K562 (cell line): Measurements from ENCODE around the gene PAX8. TPM values are rescaled to one million over a fixed set of nuclear protein-coding genes. Genes with fewer than 3 reads are reported as not detected.

ENCODE experiments used
- ATAC-seq: fragments of 200-7000 bp; cut with Tn5 transposase; 3 replicates; pipeline ENCODE4 v1.9.1; 2020; ENCODE audit warnings: moderate library complexity
- BruUV-seq: library from RNA; stranded (reverse); fragments of 400-500 nt; replicated peaks from 2 replicates; lab custom pipeline; 2021; lab: Mats Ljungman, UMichigan
- CTCF ChIA-PET: fragments of 300-600 bp; formaldehyde crosslinking; extraction: SDS; loops from one replicate; lab custom pipeline; 2021; ENCODE audit warnings: low intra/inter-chr PET ratio; lab: Yijun Ruan, JAX
- POLR2A ChIA-PET: fragments of 300-600, 350-650 bp; sonication (Branson Sonifier 250); formaldehyde crosslinking; extraction: SDS; loops from one replicate; lab custom pipeline; 2021; ENCODE audit warnings: antibody characterized with exemption, inconsistent platforms; lab: Yijun Ruan, JAX
- DNase-seq, 4 experiments: peaks; one replicate each; pipeline versions ENCODE4 v3.0.0 to v3.0.0-alpha.2; 2011 to 2018; ENCODE audit warnings: low spot score in 3 of 4, mixed read lengths in 3 of 4; ENCODE audit errors: extremely low read depth in 1 of 4
- FAIRE-seq: peaks from 2 replicates; lab custom pipeline; 2011; peaks lifted over from hg19 to GRCh38; lab: Jason Lieb, UNC
- H2AFZ ChIP-seq: 2 replicates; pipeline ENCODE4 v1.6.0; 2011; ENCODE audit warnings: low read depth, low read length, control low read depth, inconsistent platforms
- H3K27ac ChIP-seq: fragments of 200-600 bp; 3 replicates; pipeline ENCODE4 v1.8.0; 2011; ENCODE audit warnings: low read depth, mild to moderate bottlenecking, control low read depth, inconsistent platforms, low read length, moderate library complexity, mixed read lengths; ENCODE audit errors: extremely low read depth
- H3K27me3 ChIP-seq, 2 experiments: fragments of 300-600 bp in 1 of 2; 2 replicates in 1 of 2; 3 replicates in 1 of 2; pipeline versions ENCODE4 v1.6.0 to v1.8.0; 2011; ENCODE audit warnings: inconsistent platforms in 2 of 2, low read length in 2 of 2, mild to moderate bottlenecking in 1 of 2, mixed read lengths in 1 of 2, moderate library complexity in 1 of 2; ENCODE audit not compliant: control insufficient read depth in 2 of 2, insufficient read depth in 2 of 2
- H3K36me3 ChIP-seq: fragments of 300-600 bp; 3 replicates; pipeline ENCODE4 v1.8.0; 2011; ENCODE audit warnings: mild to moderate bottlenecking, low read length, inconsistent platforms; ENCODE audit not compliant: control insufficient read depth, insufficient read depth
- H3K4me1 ChIP-seq, 2 experiments: fragments of 200-600 bp in 1 of 2; replicated peaks in 1 of 2; 2 replicates in 1 of 2; 3 replicates in 1 of 2; pipeline versions ENCODE4 v1.5.1 to v1.8.0; 2011; ENCODE audit warnings: inconsistent platforms in 2 of 2, low read length in 2 of 2, mild to moderate bottlenecking in 1 of 2, mixed read lengths in 1 of 2, moderate library complexity in 1 of 2; ENCODE audit not compliant: control insufficient read depth in 2 of 2, insufficient read depth in 2 of 2
- H3K4me2 ChIP-seq: 2 replicates; pipeline ENCODE4 v1.6.1; 2011; ENCODE audit warnings: low read length, control low read depth, inconsistent platforms, mixed read lengths; ENCODE audit not compliant: insufficient read depth
- H3K4me3 ChIP-seq: fragments of 200-600 bp; sonication (generic), shearing (Covaris generic); 2 replicates; pipeline ENCODE4 v1.5.1; 2016; ENCODE audit warnings: control low read depth, inconsistent platforms
- H3K79me2 ChIP-seq: fragments of 200-600 bp; 3 replicates; pipeline ENCODE4 v1.8.0; 2011; ENCODE audit warnings: low read length, inconsistent platforms; ENCODE audit not compliant: control insufficient read depth, insufficient read depth
- H3K9ac ChIP-seq, 2 experiments: 2 replicates each; pipeline versions ENCODE4 v1.6.0 to v1.6.1; 2011; ENCODE audit warnings: low read depth in 2 of 2, low read length in 2 of 2, control low read depth in 1 of 2, inconsistent platforms in 1 of 2, mild to moderate bottlenecking in 1 of 2, mixed read lengths in 1 of 2; ENCODE audit not compliant: insufficient read depth in 1 of 2
- H3K9me1 ChIP-seq: one replicate; pipeline ENCODE4 v1.6.0; 2011; ENCODE audit warnings: inconsistent platforms, mild to moderate bottlenecking, low read length, moderate library complexity; ENCODE audit not compliant: control insufficient read depth, insufficient read depth
- H3K9me3 ChIP-seq: replicated peaks from 2 replicates; pipeline ENCODE4 v1.5.1; 2011; ENCODE audit warnings: low read depth, low read length, inconsistent platforms; ENCODE audit not compliant: control insufficient read depth, insufficient read depth
- H4K20me1 ChIP-seq: replicated peaks from 2 replicates; pipeline ENCODE4 v1.6.1; 2011; ENCODE audit warnings: low read length, inconsistent platforms, mixed read lengths; ENCODE audit not compliant: control insufficient read depth, insufficient read depth
- ATF1 ChIP-seq, 2 experiments: fragments of 450-650 bp in 1 of 2; IDR thresholded peaks; 2 replicates each; pipeline ENCODE4 v1.6.1; 2016; ENCODE audit warnings: missing compliant biosample characterization in 1 of 2, missing genetic modification characterization in 1 of 2
- BCOR ChIP-seq: fragments of 450-650 bp; IDR thresholded peaks from 2 replicates; pipeline ENCODE4 v1.6.1; 2016
- C11orf30 ChIP-seq: fragments of 450-650 bp; IDR thresholded peaks from 2 replicates; pipeline ENCODE4 v1.6.1; 2016; ENCODE audit warnings: low read depth, mild to moderate bottlenecking
- CREB3L1 ChIP-seq: fragments of 450-650 bp; IDR thresholded peaks from 2 replicates; pipeline ENCODE4 v1.6.1; 2014; ENCODE audit warnings: low read depth, mild to moderate bottlenecking, moderate library complexity, borderline replicate concordance
- FOSL1 ChIP-seq: fragments of 200-800 bp; sonication (Bioruptor generic); conservative IDR thresholded peaks from 2 replicates; pipeline ENCODE4 v1.6.1; 2016; ENCODE audit warnings: missing genetic modification characterization, missing compliant biosample characterization
- MYC ChIP-seq, 2 experiments: fragments of 250-450 bp in 1 of 2; sonication (Bioruptor Pico) in 1 of 2; IDR thresholded peaks; 2 replicates each; pipeline versions ENCODE4 v1.5.1 to v1.6.1; 2012 to 2021; ENCODE audit warnings: low read depth in 2 of 2, borderline replicate concordance in 1 of 2, improper control_type of control experiment in 1 of 2, low read length in 1 of 2, mild to moderate bottlenecking in 1 of 2, moderate library complexity in 1 of 2
- NELFE ChIP-seq: IDR thresholded peaks from 2 replicates; pipeline ENCODE4 v1.6.1; 2011; ENCODE audit warnings: mild to moderate bottlenecking; ENCODE audit not compliant: insufficient read depth, insufficient read length
- POLR2B ChIP-seq: fragments of 450-650 bp; IDR thresholded peaks from 2 replicates; pipeline ENCODE4 v1.6.1; 2018; ENCODE audit warnings: low read depth; ENCODE audit not compliant: partially characterized antibody
- RCOR1 ChIP-seq, 2 experiments: IDR thresholded peaks; 2 replicates each; pipeline ENCODE4 v1.6.1; 2012; ENCODE audit warnings: low read depth in 2 of 2, low read length in 2 of 2, borderline replicate concordance in 1 of 2, improper control_type of control experiment in 1 of 2
- SRF ChIP-seq, 2 experiments: fragments of 250-450, 450-650 bp in 1 of 2; sonication (Bioruptor Pico) in 1 of 2; sonication (generic) in 1 of 2; formaldehyde crosslinking; IDR thresholded peaks; 2 replicates each; pipeline versions ENCODE4 v1.5.0 to v1.5.1; 2020 to 2022; ENCODE audit warnings: mild to moderate bottlenecking in 1 of 2, missing genetic modification reagents in 1 of 2
- TCF15 ChIP-seq: fragments of 250-450 bp; sonication (Bioruptor Pico); IDR thresholded peaks from 2 replicates; pipeline ENCODE4 v1.8.0; 2022; ENCODE audit warnings: moderate library complexity, mild to moderate bottlenecking, inconsistent platforms
- TCF3 ChIP-seq: sonication (generic); formaldehyde crosslinking; IDR thresholded peaks from 2 replicates; pipeline ENCODE4 v1.4.0; 2020; ENCODE audit warnings: mild to moderate bottlenecking, missing genetic modification reagents
- ZBTB33 ChIP-seq: sonication (generic); formaldehyde crosslinking; IDR thresholded peaks from 2 replicates; pipeline ENCODE4 v1.8.1; 2023; ENCODE audit warnings: mild to moderate bottlenecking, missing genetic modification reagents
- ZNF174 ChIP-seq: fragments of 250-450 bp; sonication (Bioruptor Pico); IDR thresholded peaks from 2 replicates; pipeline ENCODE4 v1.4.0; 2020; ENCODE audit warnings: mild to moderate bottlenecking
- WGBS: fragments of 100-300 bp; shearing (Covaris generic); methylation state at CpG from one replicate; pipeline ENCODE4 v1.1.6; 2016; ENCODE audit warnings: low coverage, mixed read lengths; ENCODE audit not compliant: insufficient coverage; ENCODE audit errors: missing lambda C conversion rate; 5-methylcytosine and 5-hydroxymethylcytosine counted together
- in situ Hi-C: fragments of 300-500 bp; cut with MboI; formaldehyde crosslinking; loops from 4 replicates; pipeline ENCODE4 v1.15.0; 2018; ENCODE audit warnings: inconsistent platforms, mixed read lengths
- intact Hi-C: fragments of 100-400 bp; cut with micrococcal nuclease; formaldehyde crosslinking; loops from 2 replicates; pipeline ENCODE4 v1.14.2; 2022
- polyA plus RNA-seq, 8 experiments: library from polyadenylated mRNA; depleted of rRNA in 4 of 8; stranded (reverse) in 5 of 8; unstranded in 3 of 8; fragments of >200 nt; fragmentation: Nextera tagmentation in 2 of 8; fragmentation: Illumina TruSeq in 1 of 8; extraction: Ambion mirVana in 2 of 8; extraction: Trizol in 1 of 8; gene quantifications; 2 replicates each; pipeline versions ENCODE4 v1.2.1 to v1.2.3, GENCODE V29; 2011 to 2014; ENCODE audit warnings: inconsistent platforms in 1 of 8, missing spikeins in 1 of 8
- total RNA-seq, 7 experiments: library from RNA; depleted of rRNA in 6 of 7; stranded (reverse); fragments of >200 nt in 6 of 7; fragmentation: Illumina TruSeq in 2 of 7; extraction: Trizol in 2 of 7; gene quantifications; 2 replicates each; pipeline versions ENCODE4 v1.2.1 to v1.2.3, GENCODE V29; 2011 to 2021; ENCODE audit warnings: low replicate concordance in 1 of 7
- TF ChIP-seq, protein P1 (sequence below): fragments of 200-800 bp; sonication (Bioruptor generic); IDR thresholded peaks from 2 replicates; pipeline ENCODE4 v1.6.1; 2017; ENCODE audit warnings: missing genetic modification characterization, missing compliant biosample characterization

The PAX8 gene
- total and polyA plus RNA-seq, 9 of the 15 experiments (the other 6 are each of a cell fraction or from before 2014, with no cell fraction given), result 0.13 to 2.1 (median 0.51) TPM

- intact Hi-C loops, result no loop called here
- peaks cover 27 to 42% of the 10 kb centered on the region in 2 experiments for H3K4me1 ChIP-seq
- ATAC-seq (peak; percentile 52), FAIRE-seq (peak; percentile 77), DNase-seq (peak in 2 of 4 experiments; percentile 41 to 47)
- CTCF ChIA-PET, result no interaction called here
- H2AFZ ChIP-seq, result peak overlapping the region; percentile 88
- 8% methylated on average over 16 of the region's 16 CpGs for WGBS
- no peaks in the 10 kb centered on the region for H3K9me3 ChIP-seq
- no peaks in the 10 kb centered on the region for H4K20me1 ChIP-seq
- BruUV-seq, result TSS peak; percentile 94
- H3K27ac ChIP-seq, result peak overlapping the region; percentile 80
- peak overlapping the region; percentile 78 for H3K4me3 ChIP-seq
- in situ Hi-C loops, result no loop called here
- H3K9me1 ChIP-seq, result no peaks in the 10 kb centered on the region
- peak overlapping the region; percentile 89 for H3K4me2 ChIP-seq
- no peaks in the 10 kb centered on the region for H3K27me3 ChIP-seq
- peaks cover 34% of the 10 kb centered on the region for H3K36me3 ChIP-seq
- H3K9ac ChIP-seq, result peak overlapping the region; percentile 78 to 97
- peaks cover 26% of the 10 kb centered on the region for H3K79me2 ChIP-seq
- POLR2A ChIA-PET, result interaction anchor here (0.6 to 1.7 kb wide), 10 partner anchors 12 to 60 kb away, joined by 3 to 7 read pairs (median 4); no protein-coding TSS in a partner anchor
- TF ChIP-seq ZBTB33 (CRISPR knock-in tag), result 0 out of 2 replicates have a peak, but pooled peaks have one; percentile 17
- no peak for TF ChIP-seq SRF (CRISPR knock-in tag; IDR thresholded peaks at IDR 0.05)
- TF ChIP-seq FOSL1 (tag), result 0 out of 2 replicates have a peak, but pooled peaks have one; percentile 19
- TF ChIP-seq, protein P1, sequence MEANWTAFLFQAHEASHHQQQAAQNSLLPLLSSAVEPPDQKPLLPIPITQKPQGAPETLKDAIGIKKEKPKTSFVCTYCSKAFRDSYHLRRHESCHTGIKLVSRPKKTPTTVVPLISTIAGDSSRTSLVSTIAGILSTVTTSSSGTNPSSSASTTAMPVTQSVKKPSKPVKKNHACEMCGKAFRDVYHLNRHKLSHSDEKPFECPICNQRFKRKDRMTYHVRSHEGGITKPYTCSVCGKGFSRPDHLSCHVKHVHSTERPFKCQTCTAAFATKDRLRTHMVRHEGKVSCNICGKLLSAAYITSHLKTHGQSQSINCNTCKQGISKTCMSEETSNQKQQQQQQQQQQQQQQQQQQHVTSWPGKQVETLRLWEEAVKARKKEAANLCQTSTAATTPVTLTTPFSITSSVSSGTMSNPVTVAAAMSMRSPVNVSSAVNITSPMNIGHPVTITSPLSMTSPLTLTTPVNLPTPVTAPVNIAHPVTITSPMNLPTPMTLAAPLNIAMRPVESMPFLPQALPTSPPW (CRISPR knock-in tag), result 0 out of 2 replicates have a peak, but pooled peaks have one; percentile 1
- peak; percentile 59 for TF ChIP-seq TCF3 (CRISPR knock-in tag)
- no peak for TF ChIP-seq POLR2B
- 0 out of 2 replicates have a peak, but pooled peaks have one; percentile 33 for TF ChIP-seq CREB3L1
- no peak for TF ChIP-seq ZNF174 (CRISPR knock-in tag)
- TF ChIP-seq NELFE, result no peak
- no peak for TF ChIP-seq C11orf30
- peak in 1 of 2 experiments; percentile 19; a peak in 1 of 4 replicates for TF ChIP-seq RCOR1 (IDR thresholded peaks at IDR 0.05; ENCODE audit: borderline replicate concordance in 1 of 2, low read depth in 2 of 2, low read length in 2 of 2)
- no peak for TF ChIP-seq BCOR
- no peak for TF ChIP-seq MYC (IDR thresholded peaks at IDR 0.05; ENCODE audit: low read depth, low read length)
- no peak for TF ChIP-seq MYC (CRISPR knock-in tag; IDR thresholded peaks at IDR 0.05; ENCODE audit: borderline replicate concordance, low read depth)
- no peak for TF ChIP-seq ATF1 (CRISPR knock-in tag; IDR thresholded peaks at IDR 0.05)
- TF ChIP-seq ATF1 (tag; IDR thresholded peaks at IDR 0.05), result peak; percentile 44; the same call in 1 of the 2 replicates
- TF ChIP-seq TCF15, result no peak
Measured at GRCh38 chr2:113234721-113235346, 43.9 kb downstream of the PAX8 start.
